Cardiac muscle cell (in vitro differentiated cells and primary cell): Measurements from ENCODE around the gene PMS1. TPM values are rescaled to one million over a fixed set of nuclear protein-coding genes. Genes with fewer than 3 reads are reported as not detected.
A peak's percentile ranks its signal among the peaks of the same experiment; 100 is the strongest.
"Not testable (repeated sequence)": the region's sequence is repeated elsewhere in the genome, so short reads cannot be mapped to it uniquely, and the experiment has no call there.

Experiments
- DNase-seq, 2 donors: peaks; one replicate each; pipeline versions ENCODE4 v3.0.0 to v3.0.0-alpha.2; 2010 to 2017; ENCODE audit warnings: low read depth in 1 of 2, low spot score in 1 of 2
- H3K27ac ChIP-seq: fragments of 200-600 bp; sonication (generic); 2 replicates; pipeline ENCODE4 v1.5.1; 2016
- H3K27me3 ChIP-seq: fragments of 200-600 bp; sonication (generic); 2 replicates; pipeline ENCODE4 v1.6.0; 2016; ENCODE audit warnings: control low read depth
- H3K36me3 ChIP-seq: fragments of 200-600 bp; sonication (generic); 2 replicates; pipeline ENCODE4 v1.5.1; 2016; ENCODE audit warnings: control low read depth
- H3K4me1 ChIP-seq: fragments of 200-600 bp; sonication (generic); 2 replicates; pipeline ENCODE4 v1.8.1; 2017; ENCODE audit warnings: low read depth, mild to moderate bottlenecking, mixed run types
- H3K4me3 ChIP-seq: fragments of 200-600 bp; sonication (generic); 2 replicates; pipeline ENCODE4 v1.5.1; 2016; ENCODE audit warnings: mild to moderate bottlenecking
- H3K9me3 ChIP-seq: fragments of 200-600 bp; sonication (generic); 2 replicates; pipeline ENCODE4 v1.5.1; 2017; ENCODE audit warnings: low read depth, mild to moderate bottlenecking, control low read depth
- polyA plus RNA-seq: library from polyadenylated mRNA; unstranded; fragments of >200 nt; fragmentation: Nextera tagmentation; extraction: Ambion mirVana; gene quantifications from 2 replicates; pipeline ENCODE4 v1.2.1, GENCODE V29; 2016
- total RNA-seq: library from RNA; depleted of rRNA; stranded (reverse); fragments of >200 nt; gene quantifications from 2 replicates; pipeline ENCODE4 v1.2.3, GENCODE V29; 2016
- TF ChIP-seq, protein P1 (sequence below): IDR thresholded peaks from 2 replicates; pipeline ENCODE4 v1.5.1; 2012; ENCODE audit warnings: low read depth, mild to moderate bottlenecking, low read length

Gene PMS1
- total and polyA plus RNA-seq, 2 experiments from 2014 or later: 16.5 to 23.6 TPM

DNA sequence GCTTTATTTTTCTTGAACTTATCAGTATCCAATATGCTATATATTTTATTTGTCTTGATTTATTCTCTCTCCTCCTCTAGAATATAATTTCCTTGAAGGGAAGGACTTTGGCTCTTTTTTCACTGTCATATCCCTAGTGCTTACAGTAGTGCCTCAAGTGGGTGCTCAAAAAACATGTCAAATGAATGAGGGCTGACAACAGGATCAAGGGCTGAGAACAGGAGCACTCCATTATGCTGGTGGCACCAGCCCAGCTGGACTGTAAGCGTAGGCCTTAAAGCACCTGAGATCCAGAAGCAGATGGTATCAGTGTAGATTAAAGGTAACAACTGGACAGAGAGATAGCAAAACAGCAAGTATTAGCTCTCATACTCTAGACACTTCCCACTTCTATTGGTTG, 46.3 kb downstream of the PMS1 start:
- no peaks in the 10 kb centered on the region for H3K9me3 ChIP-seq
- no peak overlapping the region for H3K4me3 ChIP-seq
- peaks cover 41% of the 10 kb centered on the region for H3K27me3 ChIP-seq
- no peak overlapping the region for H3K27ac ChIP-seq
- no peaks in the 10 kb centered on the region for H3K36me3 ChIP-seq
- DNase-seq: peak in 1 of 2 donors; percentile 67
- H3K4me1 ChIP-seq: no peaks in the 10 kb centered on the region
- TF ChIP-seq, protein P1, sequence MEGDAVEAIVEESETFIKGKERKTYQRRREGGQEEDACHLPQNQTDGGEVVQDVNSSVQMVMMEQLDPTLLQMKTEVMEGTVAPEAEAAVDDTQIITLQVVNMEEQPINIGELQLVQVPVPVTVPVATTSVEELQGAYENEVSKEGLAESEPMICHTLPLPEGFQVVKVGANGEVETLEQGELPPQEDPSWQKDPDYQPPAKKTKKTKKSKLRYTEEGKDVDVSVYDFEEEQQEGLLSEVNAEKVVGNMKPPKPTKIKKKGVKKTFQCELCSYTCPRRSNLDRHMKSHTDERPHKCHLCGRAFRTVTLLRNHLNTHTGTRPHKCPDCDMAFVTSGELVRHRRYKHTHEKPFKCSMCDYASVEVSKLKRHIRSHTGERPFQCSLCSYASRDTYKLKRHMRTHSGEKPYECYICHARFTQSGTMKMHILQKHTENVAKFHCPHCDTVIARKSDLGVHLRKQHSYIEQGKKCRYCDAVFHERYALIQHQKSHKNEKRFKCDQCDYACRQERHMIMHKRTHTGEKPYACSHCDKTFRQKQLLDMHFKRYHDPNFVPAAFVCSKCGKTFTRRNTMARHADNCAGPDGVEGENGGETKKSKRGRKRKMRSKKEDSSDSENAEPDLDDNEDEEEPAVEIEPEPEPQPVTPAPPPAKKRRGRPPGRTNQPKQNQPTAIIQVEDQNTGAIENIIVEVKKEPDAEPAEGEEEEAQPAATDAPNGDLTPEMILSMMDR: no peak

DNA sequence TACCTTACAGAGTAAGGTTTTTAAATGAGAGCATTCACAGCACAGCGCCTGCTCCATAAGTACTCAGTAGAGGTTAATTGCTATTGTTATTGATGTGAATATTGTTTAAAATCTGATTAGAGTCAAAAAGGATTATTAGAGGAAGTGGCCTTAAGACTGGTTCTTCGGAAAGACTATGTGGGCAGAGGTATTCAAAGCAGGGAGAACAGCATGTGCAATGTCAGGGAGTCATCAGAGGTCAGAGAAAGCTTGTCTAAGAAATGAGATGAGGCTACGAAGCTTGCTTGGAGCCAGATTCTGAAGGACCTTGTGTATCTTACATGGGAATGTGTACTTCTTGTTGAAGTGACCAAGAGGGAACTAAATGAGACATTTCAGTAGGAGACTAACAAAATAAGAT, 49.8 kb downstream of the PMS1 start:
- Histone ChIP-seq H3K4me1 (no peaks in the 10 kb centered on the region), H3K27ac (no peak overlapping the region), H3K36me3 (no peaks in the 10 kb centered on the region), H3K27me3 (peaks cover 19% of the 10 kb centered on the region), H3K4me3 (no peak overlapping the region), H3K9me3 (no peaks in the 10 kb centered on the region)
- TF ChIP-seq, protein P1: no peak
- no peak for DNase-seq

DNA sequence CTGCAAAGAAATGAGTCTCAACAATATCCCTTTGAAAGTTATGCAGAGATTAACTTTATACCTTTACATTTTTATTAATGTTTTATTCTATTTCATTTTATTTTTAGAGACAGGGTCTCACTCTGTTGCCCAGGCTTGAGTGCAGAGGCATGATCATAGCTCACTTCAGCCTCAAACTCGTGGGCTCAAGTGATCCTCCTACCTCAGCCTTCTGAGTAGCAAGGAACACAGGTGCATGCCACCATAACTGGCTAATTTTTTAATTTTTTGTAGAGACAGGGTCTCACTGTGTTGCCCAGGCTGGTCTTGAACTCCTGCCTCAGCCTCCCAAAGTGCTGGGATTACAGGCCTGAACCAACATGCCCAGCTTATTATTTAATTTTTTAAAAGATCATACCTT, 50.4 kb downstream of the PMS1 start:
- H3K4me1 ChIP-seq, H3K4me3 ChIP-seq, H3K27ac ChIP-seq, DNase-seq, H3K9me3 ChIP-seq, H3K36me3 ChIP-seq: not testable (repeated sequence)
- peaks cover 19% of the 10 kb centered on the region for H3K27me3 ChIP-seq

DNA sequence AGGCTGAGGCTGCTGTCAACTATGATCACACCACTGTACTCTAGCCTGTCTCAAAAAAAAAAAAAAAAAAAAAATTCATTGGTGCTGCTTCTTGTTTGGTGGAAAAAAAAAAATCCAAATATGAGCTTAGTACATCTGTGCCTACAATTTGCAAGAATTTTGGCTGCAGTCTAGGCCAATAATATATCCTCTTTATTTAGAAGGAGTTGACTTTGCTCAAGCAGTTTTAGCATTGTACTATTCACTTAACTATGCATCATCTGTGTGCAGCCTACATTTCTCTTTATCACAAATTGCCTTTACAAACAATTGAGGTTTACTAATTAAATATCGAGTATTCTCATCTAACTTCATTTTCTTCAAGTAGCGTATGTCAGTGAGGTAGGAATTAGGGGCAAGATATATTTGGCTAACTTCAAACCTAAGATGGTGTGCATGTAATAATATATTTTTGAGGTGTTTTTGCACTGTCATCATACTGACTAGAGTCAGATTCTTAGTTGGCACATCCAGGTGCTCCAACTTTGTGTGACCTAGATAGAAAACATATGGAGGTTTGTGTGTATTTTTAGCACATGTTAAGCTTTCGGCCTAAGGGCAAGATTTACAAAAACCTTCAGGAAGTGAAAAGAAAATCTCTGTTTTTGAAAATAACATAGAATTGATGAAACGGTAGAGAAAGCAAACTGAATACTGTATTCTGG, 51.8 kb downstream of the PMS1 start:
- Histone ChIP-seq H3K4me3 (no peak overlapping the region), H3K27ac (no peak overlapping the region), H3K4me1 (no peaks in the 10 kb centered on the region), H3K36me3 (no peaks in the 10 kb centered on the region), H3K27me3 (peaks cover 19% of the 10 kb centered on the region), H3K9me3 (no peaks in the 10 kb centered on the region)
- TF ChIP-seq, protein P1: no peak
- DNase-seq: no peak

DNA sequence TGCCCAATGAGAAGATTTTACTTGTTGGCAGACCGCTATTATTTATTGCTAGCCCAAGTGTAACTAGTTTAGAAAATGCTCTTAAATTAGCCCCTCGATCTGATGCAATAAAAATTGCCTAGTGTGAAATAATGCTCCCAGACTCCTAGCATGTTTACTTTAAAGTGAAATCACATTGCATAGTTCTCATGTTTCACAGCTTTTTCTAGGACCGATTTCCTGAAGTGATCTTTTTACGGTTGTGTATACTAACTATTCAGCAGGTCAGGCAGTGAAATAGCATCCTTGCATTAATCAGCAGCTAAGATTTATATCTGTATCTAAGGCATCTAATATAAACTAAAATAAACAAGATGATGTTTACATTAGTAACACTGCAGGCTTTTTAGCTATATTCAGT, 52.4 kb downstream of the PMS1 start:
- H3K4me3 ChIP-seq: no peak overlapping the region
- no peak overlapping the region for H3K27ac ChIP-seq
- H3K27me3 ChIP-seq: peaks cover 19% of the 10 kb centered on the region
- no peaks in the 10 kb centered on the region for H3K36me3 ChIP-seq
- no peaks in the 10 kb centered on the region for H3K9me3 ChIP-seq
- DNase-seq: peak in 1 of 2 donors; percentile 62
- H3K4me1 ChIP-seq: no peaks in the 10 kb centered on the region
- TF ChIP-seq, protein P1: no peak

DNA sequence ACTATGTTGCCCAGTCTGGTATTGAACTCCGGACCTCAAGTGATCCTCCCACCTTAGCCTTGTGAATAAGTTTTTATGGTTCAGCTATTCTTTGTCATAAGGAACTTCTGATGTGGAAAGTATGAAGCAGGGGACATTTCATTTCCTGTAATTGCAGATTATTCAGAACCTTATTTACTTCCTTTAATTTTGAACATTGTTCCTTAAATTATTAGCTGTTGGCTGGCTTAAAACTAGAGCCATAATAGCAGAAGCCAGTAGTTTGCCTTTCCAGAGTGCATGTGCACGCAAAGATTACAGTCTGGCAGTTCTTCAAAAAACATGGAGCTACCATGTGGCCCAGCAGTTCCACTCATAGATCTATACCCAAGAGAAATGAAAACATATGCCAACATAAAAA, 53.1 kb downstream of the PMS1 start:
- Histone ChIP-seq H3K9me3 (no peaks in the 10 kb centered on the region), H3K4me3 (no peak overlapping the region)
- DNase-seq: no peak

More for the DNA sequence above, 53.1 kb downstream of the PMS1 start:
- H3K27ac ChIP-seq: no peak overlapping the region
- H3K27me3 ChIP-seq: peaks cover 13% of the 10 kb centered on the region
- no peaks in the 10 kb centered on the region for H3K36me3 ChIP-seq
- TF ChIP-seq, protein P1: no peak
- H3K4me1 ChIP-seq: no peaks in the 10 kb centered on the region
